GM19099 (cell line): ENCODE measurements around the gene EIF5A.

Experiments
- POLR2A ChIP-seq: IDR thresholded peaks from 3 replicates; pipeline ENCODE4 v1.6.1; 2011; ENCODE audit warnings: low read depth; ENCODE audit not compliant: insufficient read length; ENCODE audit errors: extremely low read depth

Gene EIF5A

DNA sequence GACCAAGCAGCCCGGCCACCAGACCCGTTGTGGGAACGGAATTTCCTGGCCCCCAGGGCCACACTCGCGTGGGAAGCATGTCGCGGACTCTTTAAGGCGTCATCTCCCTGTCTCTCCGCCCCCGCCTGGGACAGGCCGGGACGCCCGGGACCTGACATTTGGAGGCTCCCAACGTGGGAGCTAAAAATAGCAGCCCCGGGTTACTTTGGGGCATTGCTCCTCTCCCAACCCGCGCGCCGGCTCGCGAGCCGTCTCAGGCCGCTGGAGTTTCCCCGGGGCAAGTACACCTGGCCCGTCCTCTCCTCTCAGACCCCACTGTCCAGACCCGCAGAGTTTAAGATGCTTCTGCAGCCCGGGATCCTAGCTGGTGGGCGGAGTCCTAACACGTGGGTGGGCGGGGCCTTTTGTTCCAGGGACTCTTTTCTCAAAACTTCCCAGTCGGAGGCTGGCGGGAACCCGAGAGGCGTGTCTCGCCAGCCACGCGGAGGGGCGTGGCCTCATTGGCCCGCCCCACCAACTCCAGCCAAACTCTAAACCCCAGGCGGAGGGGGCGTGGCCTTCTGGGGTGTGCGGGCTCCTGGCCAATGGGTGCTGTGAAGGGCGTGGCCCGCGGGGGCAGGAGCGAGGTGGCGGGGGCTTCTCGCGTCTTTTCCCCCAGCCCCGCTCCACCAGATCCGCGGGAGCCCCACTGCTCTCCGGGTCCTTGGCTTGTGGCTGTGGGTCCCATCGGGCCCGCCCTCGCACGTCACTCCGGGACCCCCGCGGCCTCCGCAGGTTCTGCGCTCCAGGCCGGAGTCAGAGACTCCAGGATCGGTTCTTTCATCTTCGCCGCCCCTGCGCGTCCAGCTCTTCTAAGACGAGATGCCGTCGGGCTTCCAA, 26.1 kb upstream of the EIF5A start, which contains the start of gene SLC2A4:
TSS of gene SLC2A4 (plus strand) at position 645 of the 879 bp plus-strand sequence. CDS start at position 862, 217 bp downstream.
- no peak for TF ChIP-seq POLR2A

DNA sequence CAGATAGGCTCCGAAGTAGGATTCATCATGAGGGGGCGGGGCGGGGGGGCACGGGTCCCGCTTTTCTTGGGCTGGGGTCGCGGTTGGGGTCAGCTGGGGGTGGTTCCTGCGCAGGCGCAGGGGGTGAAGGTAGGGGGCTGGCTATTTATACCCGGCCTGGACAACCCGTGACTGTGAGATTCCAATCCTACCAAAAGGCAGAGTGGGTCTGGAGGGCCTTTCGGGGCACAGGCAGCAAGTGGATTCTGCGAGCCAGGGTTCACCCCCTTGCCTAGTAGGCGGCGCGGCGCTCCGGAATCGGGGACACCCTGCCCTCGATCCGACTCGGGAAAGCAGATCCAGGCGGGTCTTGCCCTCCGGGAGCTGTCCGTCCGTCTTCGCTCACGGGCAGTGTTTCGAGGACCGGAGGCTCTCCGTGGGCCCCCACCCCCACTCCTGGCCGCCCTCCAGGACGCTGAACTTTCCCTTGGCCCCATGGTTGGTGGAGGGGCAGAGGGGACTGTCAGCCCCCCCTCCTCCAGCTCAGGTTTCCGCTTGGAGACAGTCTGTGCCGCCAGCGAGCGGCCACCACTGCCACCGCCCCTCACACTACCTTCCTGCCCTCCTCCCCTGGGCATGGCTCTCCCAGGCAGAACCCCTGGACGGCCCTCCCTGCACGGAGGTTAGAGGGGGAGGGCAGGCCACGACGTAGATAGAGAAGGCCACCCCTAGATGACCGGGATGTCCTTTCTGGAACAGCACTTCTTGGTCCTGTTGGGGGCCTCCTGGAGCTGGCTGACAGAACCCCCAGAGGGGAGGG, 25.3 kb upstream of the EIF5A start:
- no peak for TF ChIP-seq POLR2A

DNA sequence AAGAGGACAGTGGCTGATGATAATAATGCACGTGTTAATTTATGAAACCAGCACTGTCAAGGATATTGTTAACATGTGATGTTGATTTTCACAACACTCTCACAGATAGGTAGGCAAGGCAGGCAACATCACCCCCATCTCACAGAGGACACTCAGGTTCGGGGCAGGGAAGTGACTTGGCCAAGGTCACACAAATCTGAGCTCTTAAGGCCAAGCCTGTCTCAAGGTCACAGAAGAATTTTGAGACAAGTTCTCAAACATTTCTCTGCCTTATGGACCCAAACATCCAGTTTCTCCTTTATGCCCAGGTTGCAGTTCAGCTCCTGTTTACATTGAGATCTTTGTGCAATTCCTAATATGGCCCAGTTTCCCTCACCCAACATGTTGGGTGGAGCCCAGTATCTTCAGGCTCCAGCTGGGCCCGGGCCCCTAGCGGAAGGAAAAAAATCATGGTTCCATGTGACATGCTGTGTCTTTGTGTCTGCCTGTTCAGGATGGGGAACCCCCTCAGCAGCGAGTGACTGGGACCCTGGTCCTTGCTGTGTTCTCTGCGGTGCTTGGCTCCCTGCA, 24.6 kb upstream of the EIF5A start:
- TF ChIP-seq POLR2A: no peak

DNA sequence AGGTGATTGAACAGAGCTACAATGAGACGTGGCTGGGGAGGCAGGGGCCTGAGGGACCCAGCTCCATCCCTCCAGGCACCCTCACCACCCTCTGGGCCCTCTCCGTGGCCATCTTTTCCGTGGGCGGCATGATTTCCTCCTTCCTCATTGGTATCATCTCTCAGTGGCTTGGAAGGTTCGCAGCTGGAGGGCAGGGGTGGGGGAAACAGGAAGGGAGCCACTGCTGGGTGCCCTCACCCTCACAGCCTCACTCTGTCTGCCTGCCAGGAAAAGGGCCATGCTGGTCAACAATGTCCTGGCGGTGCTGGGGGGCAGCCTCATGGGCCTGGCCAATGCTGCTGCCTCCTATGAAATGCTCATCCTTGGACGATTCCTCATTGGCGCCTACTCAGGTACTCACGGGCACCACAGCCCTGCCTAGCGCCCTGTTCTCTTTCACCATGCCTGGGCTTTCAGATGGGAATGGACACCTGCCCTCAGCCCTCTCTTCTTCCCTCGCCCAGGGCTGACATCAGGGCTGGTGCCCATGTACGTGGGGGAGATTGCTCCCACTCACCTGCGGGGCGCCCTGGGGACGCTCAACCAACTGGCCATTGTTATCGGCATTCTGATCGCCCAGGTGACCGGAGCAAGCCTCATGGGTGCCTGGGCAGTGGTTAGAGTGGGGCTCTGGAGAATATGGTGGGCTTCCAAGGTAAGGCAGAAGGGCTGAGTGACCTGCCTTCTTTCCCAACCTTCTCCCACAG, 23.8 kb upstream of the EIF5A start:
- TF ChIP-seq POLR2A: no peak

GRCh38 chr17:7284911-7285310, 22.5 kb upstream of the EIF5A start:
- TF ChIP-seq POLR2A: no peak

GRCh38 chr17:7285679-7286078, 21.7 kb upstream of the EIF5A start:
- no peak for TF ChIP-seq POLR2A

DNA sequence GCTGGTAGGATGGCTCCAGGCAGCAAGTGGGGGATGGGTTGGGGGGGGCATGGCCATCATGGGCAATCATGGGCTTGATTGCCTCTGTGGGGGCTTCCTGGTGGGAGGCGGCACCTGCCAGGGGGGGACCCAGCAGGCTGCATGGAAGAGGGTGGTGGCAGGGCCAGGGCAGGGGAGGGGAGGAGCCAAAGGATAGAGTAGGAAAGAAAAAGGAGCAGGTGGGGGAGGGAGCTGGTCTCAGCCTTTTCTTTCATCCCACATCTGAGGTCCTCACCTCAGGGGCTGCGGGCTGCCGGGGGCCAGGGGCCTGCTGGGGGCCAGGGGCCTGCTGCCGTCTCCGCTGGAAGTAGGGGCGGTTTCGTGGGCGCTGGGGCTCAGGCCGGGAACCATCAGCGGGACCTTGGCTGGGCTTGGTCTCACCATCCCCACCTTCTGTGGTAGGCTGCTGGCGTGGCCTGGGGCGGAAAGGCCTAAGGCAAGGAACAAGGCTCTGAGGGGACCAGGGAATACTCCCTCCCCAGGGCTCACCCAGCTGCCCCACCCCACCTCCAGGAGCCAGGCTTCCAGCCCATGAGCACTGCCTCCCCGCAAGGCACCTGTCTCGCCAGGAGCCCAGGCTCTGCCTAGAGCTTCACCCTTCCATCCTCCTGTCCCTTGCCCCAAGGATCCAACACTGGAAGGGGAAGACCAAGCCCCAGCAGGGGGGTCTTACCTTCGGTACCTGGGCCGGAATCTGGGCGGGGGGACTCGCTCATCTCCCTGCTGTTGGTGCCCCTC, 18.0 kb upstream of the EIF5A start:
- TF ChIP-seq POLR2A: no peak

DNA sequence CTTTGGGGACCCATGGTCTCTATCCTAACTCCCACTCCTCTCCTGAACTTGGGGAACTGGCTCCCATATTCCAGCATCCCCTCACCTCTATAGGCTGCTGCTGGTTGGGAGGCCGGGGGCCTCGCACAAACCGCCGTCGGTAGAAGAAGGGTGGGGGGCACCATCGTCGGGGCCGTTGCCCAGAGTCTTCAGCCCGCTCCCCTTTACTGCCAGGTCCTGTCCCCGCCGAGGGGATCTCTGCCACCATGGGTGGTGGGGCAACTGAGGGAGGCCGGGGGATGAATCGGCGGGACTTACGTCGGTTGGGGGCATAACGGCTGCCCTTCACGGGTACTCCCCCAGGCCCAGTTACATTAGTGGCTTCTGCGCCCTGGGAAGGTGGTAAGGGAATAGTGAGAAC, 17.3 kb upstream of the EIF5A start:
- TF ChIP-seq POLR2A: no peak

GRCh38 chr17:7290685-7291084, 16.7 kb upstream of the EIF5A start:
- TF ChIP-seq POLR2A: no peak

GRCh38 chr17:7292194-7292593, 15.2 kb upstream of the EIF5A start:
- TF ChIP-seq POLR2A: no peak

DNA sequence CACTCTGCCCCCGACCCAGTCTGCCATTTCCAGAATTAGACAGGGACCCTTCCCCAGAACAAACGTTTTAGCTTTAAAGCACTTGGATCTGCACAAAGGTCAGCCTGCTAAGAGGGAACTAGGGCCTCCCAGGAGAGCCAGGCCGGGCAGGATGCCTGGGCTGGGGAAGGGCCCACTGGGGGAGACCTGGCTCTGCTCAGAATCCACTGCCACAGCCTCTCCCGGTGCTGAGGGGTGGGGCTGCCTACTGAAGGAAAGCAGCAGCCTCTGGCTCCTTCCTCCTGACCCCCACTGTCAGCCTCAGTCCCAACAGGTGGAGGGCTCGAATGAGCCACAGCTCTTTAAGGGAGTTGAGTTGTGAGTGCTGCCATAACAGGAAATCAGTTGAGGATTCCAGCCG, 14.7 kb upstream of the EIF5A start:
- TF ChIP-seq POLR2A: no peak

DNA sequence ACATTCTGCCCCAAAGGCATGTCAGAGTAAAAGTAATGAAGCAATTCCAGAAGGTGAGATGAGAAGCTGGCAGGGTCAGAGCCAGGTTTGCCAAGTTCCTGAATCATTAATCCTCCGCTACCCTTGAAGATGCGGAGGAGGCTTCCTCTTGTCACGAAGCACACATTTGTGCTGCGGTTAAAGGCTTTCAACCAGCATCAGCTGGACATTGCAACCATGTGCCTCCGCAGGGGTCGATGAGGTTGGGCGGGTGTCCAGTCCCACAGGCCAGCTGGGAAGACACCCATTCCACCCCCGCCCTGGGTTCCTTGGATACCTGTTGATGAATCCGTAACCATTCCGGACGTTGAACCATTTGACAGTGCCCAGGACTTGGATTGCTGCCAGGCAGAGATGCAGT, 14.3 kb upstream of the EIF5A start:
- TF ChIP-seq POLR2A: no peak

GRCh38 chr17:7293816-7294613, 13.4 kb upstream of the EIF5A start:
- no peak for TF ChIP-seq POLR2A
